ENCODE data around the gene KIAA1671.

The KIAA1671 gene

DNA sequence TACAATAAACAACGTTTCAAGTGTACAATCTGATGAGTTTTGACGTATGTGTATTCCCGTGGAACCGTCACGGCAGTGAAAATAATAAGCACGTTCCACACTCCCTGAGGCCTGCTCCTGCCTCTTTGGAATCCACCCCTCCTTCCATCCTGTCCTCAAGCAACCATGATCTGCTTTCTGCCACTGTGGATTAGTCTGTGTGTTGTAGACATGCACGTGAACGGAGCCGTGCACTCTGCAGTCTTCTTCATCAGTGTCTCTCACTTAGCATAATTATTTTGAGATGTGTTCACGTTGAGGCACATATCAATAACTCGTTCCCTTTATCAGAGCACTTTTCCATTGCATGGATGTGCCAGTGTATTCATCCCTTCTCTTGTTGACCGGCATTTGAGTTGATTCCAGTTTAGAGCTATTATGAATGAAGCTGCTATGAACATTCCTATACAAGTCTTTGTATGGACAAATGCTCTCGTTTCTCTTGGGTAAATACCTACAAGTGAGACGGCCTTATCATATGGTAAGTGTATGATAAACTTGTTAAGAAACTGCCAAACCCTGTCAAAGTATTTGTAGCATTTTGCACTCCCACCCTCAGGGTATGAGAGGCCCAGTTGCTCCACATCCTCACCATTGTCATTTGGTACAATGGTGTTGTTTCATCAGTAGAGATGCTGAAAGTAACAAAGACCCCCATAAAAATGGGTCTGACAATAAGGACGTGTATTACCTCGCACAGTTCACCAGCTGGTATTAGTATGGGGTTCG lies 144.3 kb downstream of the KIAA1671 start:
- peaks cover 7% of the 10 kb centered on the region for H3K4me1 Mint-ChIP-seq (ENCODE audit: low read depth)
- no peak overlapping the region for H3K27ac Mint-ChIP-seq
- H3K4me3 Mint-ChIP-seq, result no peak overlapping the region
- H3K9me3 Mint-ChIP-seq, result no peaks in the 10 kb centered on the region
- no peaks in the 10 kb centered on the region for H3K27me3 Mint-ChIP-seq (ENCODE audit: low read depth)
- peaks cover 7% of the 10 kb centered on the region for H3K36me3 Mint-ChIP-seq (ENCODE audit: low read depth)

- Mint-ChIP-seq H3K4me1 (ENCODE audit: low read depth) (peaks cover 4% of the 10 kb centered on the region), H3K36me3 (ENCODE audit: low read depth) (peaks cover 7% of the 10 kb centered on the region), H3K27ac (no peak overlapping the region), H3K9me3 (no peaks in the 10 kb centered on the region), H3K4me3 (no peak overlapping the region), H3K27me3 (ENCODE audit: low read depth) (no peaks in the 10 kb centered on the region)
Measured at GRCh38 chr22:25098445-25099081, 146.0 kb downstream of the KIAA1671 start.

DNA sequence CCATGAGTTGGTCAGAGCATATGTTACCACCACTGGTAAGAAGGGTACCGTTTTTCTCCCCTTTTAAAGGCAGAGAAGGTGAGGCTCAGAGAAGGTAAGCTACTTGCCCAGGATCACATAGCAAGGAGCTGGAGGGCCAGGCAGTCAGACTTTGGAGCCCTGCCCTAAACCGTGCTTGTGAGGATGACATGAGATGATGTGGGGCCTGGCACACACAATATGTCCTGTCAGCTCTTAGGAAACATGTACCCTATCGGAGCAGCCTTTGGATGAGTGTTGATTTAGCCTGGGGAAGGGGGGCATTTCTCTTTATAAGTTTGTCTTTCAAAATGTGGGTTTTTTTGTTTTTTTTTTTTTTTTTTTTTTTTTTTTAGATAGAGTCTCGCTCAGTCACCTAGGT lies 146.7 kb downstream of the KIAA1671 start:
- no peaks in the 10 kb centered on the region for H3K9me3 Mint-ChIP-seq
- no peak overlapping the region for H3K4me3 Mint-ChIP-seq
- peaks cover 7% of the 10 kb centered on the region for H3K36me3 Mint-ChIP-seq (ENCODE audit: low read depth)
- H3K27ac Mint-ChIP-seq, result no peak overlapping the region
- H3K4me1 Mint-ChIP-seq (ENCODE audit: low read depth), result peaks cover 4% of the 10 kb centered on the region
- H3K27me3 Mint-ChIP-seq (ENCODE audit: low read depth), result no peaks in the 10 kb centered on the region

GRCh38 chr22:25100402-25100801 lies 147.9 kb downstream of the KIAA1671 start:
- Mint-ChIP-seq H3K27ac (no peak overlapping the region), H3K36me3 (ENCODE audit: low read depth) (peaks cover 7% of the 10 kb centered on the region), H3K9me3 (no peaks in the 10 kb centered on the region), H3K4me1 (ENCODE audit: low read depth) (peaks cover 4% of the 10 kb centered on the region), H3K27me3 (ENCODE audit: low read depth) (no peaks in the 10 kb centered on the region), H3K4me3 (no peak overlapping the region)

GRCh38 chr22:25100948-25101347 lies 148.4 kb downstream of the KIAA1671 start:
- no peak overlapping the region for H3K27ac Mint-ChIP-seq
- peaks cover 4% of the 10 kb centered on the region for H3K4me1 Mint-ChIP-seq (ENCODE audit: low read depth)
- H3K27me3 Mint-ChIP-seq (ENCODE audit: low read depth), result no peaks in the 10 kb centered on the region
- H3K36me3 Mint-ChIP-seq (ENCODE audit: low read depth), result peaks cover 7% of the 10 kb centered on the region
- no peak overlapping the region for H3K4me3 Mint-ChIP-seq
- H3K9me3 Mint-ChIP-seq, result no peaks in the 10 kb centered on the region

- Mint-ChIP-seq H3K27ac (no peak overlapping the region), H3K36me3 (ENCODE audit: low read depth) (peaks cover 6% of the 10 kb centered on the region), H3K9me3 (no peaks in the 10 kb centered on the region)
Measured at GRCh38 chr22:25101501-25101900, 149.0 kb downstream of the KIAA1671 start.

GRCh38 chr22:25101986-25102385 lies 149.5 kb downstream of the KIAA1671 start:
- Mint-ChIP-seq H3K4me3 (no peak overlapping the region), H3K27ac (no peak overlapping the region), H3K27me3 (ENCODE audit: low read depth) (no peaks in the 10 kb centered on the region), H3K9me3 (no peaks in the 10 kb centered on the region), H3K4me1 (ENCODE audit: low read depth) (peaks cover 4% of the 10 kb centered on the region), H3K36me3 (ENCODE audit: low read depth) (peaks cover 2% of the 10 kb centered on the region)

More at GRCh38 chr22:25101501-25101900, 149.0 kb downstream of the KIAA1671 start:
- Mint-ChIP-seq H3K27me3 (ENCODE audit: low read depth) (no peaks in the 10 kb centered on the region), H3K4me3 (no peak overlapping the region), H3K4me1 (ENCODE audit: low read depth) (peaks cover 4% of the 10 kb centered on the region)

DNA sequence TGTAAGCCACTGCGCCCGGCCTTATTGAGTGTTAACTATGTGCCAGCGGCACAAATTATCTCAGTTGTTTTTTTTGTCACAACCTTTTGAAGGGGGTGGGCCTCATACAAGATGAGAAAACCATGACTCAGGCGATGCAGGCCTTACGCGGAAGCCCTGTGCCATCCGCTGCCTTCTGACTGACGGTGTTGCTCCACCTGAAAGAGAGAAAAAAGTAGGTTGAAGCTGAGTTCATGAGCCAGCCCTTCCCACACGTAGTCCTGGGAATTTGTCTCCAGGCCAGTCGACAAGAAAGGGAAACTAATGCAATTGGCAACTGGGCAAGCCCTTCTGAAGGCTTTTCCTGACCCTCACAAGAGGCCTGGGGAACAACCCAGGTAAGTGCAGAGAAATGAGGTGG lies 150.2 kb downstream of the KIAA1671 start:
- no peaks in the 10 kb centered on the region for H3K9me3 Mint-ChIP-seq
- no peak overlapping the region for H3K27ac Mint-ChIP-seq
- no peaks in the 10 kb centered on the region for H3K27me3 Mint-ChIP-seq (ENCODE audit: low read depth)
- H3K4me1 Mint-ChIP-seq (ENCODE audit: low read depth), result peaks cover 4% of the 10 kb centered on the region
- H3K4me3 Mint-ChIP-seq, result no peak overlapping the region
- H3K36me3 Mint-ChIP-seq (ENCODE audit: low read depth), result peaks cover 2% of the 10 kb centered on the region

DNA sequence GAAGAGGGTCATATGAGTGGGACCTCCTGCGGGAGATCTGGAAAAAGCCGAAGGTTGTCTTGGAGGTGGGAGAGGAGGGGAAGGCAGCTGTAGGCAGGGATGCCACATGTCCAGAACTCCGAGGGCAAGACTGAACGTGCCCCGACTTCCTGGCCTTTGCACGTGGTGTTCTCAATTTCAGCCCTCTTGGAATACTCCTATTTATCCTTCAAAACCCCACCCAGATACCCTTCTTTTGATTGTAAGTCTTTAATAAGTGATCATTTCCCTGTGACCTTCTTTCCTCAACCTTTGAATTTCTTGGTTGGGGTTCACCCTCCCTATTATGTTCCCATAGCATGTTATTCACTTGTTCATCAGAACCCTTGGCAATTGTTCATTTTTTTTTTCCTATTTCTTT lies 151.9 kb downstream of the KIAA1671 start:
- Mint-ChIP-seq H3K4me1 (ENCODE audit: low read depth) (peaks cover 2% of the 10 kb centered on the region), H3K27ac (no peak overlapping the region), H3K36me3 (ENCODE audit: low read depth) (peaks cover 6% of the 10 kb centered on the region), H3K9me3 (peaks cover 9% of the 10 kb centered on the region), H3K4me3 (no peak overlapping the region), H3K27me3 (ENCODE audit: low read depth) (no peaks in the 10 kb centered on the region)

GRCh38 chr22:25105817-25106650 lies 153.5 kb downstream of the KIAA1671 start:
- no peak overlapping the region for H3K4me3 Mint-ChIP-seq
- peaks cover 8% of the 10 kb centered on the region for H3K36me3 Mint-ChIP-seq (ENCODE audit: low read depth)
- H3K9me3 Mint-ChIP-seq, result peaks cover 9% of the 10 kb centered on the region
- H3K4me1 Mint-ChIP-seq (ENCODE audit: low read depth), result peaks cover 5% of the 10 kb centered on the region
- H3K27me3 Mint-ChIP-seq (ENCODE audit: low read depth), result no peaks in the 10 kb centered on the region
- H3K27ac Mint-ChIP-seq, result no peak overlapping the region

DNA sequence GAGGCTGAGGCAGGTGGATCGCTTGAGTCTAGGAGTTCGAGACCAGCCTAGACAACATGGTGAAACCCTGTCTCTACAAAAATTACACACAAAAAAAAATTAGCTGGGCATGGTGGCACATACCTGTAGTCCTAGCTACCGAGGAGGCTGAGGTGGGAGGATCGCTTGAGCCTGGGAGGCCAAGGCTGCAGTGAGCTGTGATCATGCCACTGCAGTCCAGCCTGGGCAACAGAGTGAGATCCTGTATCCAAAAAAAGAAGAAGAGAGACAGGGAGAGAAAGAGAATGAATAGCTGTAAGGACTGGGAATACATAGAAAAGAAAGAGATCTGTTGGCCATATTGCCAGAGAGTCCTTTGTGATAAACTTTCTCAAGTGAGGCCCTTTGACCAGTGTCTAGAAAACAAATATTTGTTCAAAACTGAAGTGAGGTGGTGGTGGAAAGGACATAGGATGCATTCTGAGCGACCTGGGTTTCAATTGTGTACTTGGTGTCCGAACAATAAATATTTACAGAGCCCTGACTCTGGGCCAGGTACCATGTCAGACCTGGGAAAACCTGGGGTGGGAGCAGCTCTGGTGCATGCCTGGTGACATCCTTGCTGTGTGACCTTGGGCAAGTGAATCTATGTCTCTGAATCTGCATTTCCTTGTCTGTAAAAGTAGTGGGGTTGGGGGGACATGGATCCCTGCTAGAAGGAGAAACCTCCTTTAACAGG lies 157.5 kb downstream of the KIAA1671 start:
- Mint-ChIP-seq H3K4me1 (ENCODE audit: low read depth) (peaks cover 6% of the 10 kb centered on the region), H3K27ac (no peak overlapping the region), H3K27me3 (ENCODE audit: low read depth) (no peaks in the 10 kb centered on the region), H3K4me3 (peak overlapping the region; percentile 80), H3K9me3 (peaks cover 9% of the 10 kb centered on the region), H3K36me3 (ENCODE audit: low read depth) (peaks cover 12% of the 10 kb centered on the region)

DNA sequence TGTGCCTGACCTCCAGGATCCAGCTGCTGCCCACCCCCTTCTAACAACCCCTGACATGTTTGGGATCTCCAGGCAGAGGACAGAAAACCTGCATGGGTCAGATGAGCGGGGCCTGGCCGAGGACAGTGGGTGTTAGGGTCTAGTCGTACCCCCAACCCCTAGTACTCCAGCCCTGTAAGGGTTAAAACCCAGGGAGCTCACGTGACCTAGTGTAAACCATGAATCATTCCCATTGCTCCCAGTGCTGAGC lies 158.0 kb downstream of the KIAA1671 start:
- peaks cover 12% of the 10 kb centered on the region for H3K36me3 Mint-ChIP-seq (ENCODE audit: low read depth)
- peaks cover 6% of the 10 kb centered on the region for H3K4me1 Mint-ChIP-seq (ENCODE audit: low read depth)
- H3K27me3 Mint-ChIP-seq (ENCODE audit: low read depth), result no peaks in the 10 kb centered on the region
- peak overlapping the region; percentile 71 for H3K27ac Mint-ChIP-seq
- peak overlapping the region; percentile 80 for H3K4me3 Mint-ChIP-seq
- H3K9me3 Mint-ChIP-seq, result peaks cover 9% of the 10 kb centered on the region

DNA sequence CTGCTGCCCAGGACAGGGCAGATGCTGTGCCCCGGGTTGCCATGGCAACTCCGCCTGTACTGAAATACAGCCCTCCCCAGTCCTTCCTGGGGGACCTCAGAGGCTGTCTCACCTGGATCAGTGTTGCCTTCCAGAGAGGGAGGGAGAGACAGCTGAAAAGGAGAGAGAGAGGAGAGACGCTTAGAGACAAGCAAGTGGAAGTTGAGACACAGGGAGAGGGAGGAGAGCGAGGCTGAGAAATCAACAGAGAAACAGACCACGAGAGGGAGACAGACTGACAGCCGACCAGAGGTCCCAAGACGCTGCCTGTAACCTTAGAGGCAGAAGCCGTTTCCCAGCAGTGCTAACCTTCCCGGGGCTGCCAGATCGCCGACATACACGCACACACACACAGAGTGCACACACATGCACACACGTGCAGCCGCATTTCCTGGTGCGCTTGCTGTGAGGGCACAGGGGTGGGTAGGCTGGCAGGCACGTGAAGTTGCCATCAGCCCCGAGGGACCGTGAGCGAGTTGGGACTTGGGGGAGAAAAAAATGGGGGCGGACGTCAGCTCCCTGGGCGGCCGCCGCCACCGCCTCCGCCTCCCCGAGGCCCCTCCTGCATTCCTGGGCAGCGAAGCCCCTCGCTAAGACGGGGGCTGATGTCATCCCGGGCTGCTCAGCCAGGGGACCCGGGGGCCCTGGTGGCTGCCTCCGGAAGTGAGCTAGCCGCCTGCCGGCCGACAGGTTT lies 158.5 kb downstream of the KIAA1671 start:
- H3K27me3 Mint-ChIP-seq (ENCODE audit: low read depth), result no peaks in the 10 kb centered on the region
- peaks cover 9% of the 10 kb centered on the region for H3K9me3 Mint-ChIP-seq
- peaks cover 12% of the 10 kb centered on the region for H3K36me3 Mint-ChIP-seq (ENCODE audit: low read depth)
- peak overlapping the region; percentile 80 for H3K4me3 Mint-ChIP-seq
- peaks cover 6% of the 10 kb centered on the region for H3K4me1 Mint-ChIP-seq (ENCODE audit: low read depth)
- H3K27ac Mint-ChIP-seq, result peak overlapping the region; percentile 71

Measured in T-helper 1 cell treated with Interleukin-12 subunit alpha and Interleukin-12 subunit beta and Interleukin-4 antibody, amounts not matched to agents 30 μg/mL and 1 μg/mL, for 36 hours (primary cell).